SJCRH30 (cell line): Measurements from ENCODE around the gene ATAD1. TPM values are rescaled to one million over a fixed set of nuclear protein-coding genes. Genes with fewer than 3 reads are reported as not detected.
A peak's percentile ranks its signal among the peaks of the same experiment; 100 is the strongest.
"Not testable (repeated sequence)": the region's sequence is repeated elsewhere in the genome, so short reads cannot be mapped to it uniquely, and the experiment has no call there.

ENCODE experiments used
- DNase-seq, 2 experiments: peaks; one replicate each; pipeline ENCODE4 v3.0.0-alpha.2; 2015 to 2020
- H3K27ac ChIP-seq: fragments of 250-450 bp; sonication (Bioruptor Pico); 2 replicates; pipeline ENCODE4 v1.5.1; 2020; ENCODE audit warnings: mild to moderate bottlenecking, moderate library complexity
- H3K27me3 ChIP-seq: fragments of 250-450 bp; sonication (Bioruptor Pico); 2 replicates; pipeline ENCODE4 v1.5.1; 2020; ENCODE audit warnings: mild to moderate bottlenecking, moderate library complexity
- H3K36me3 ChIP-seq: fragments of 250-450 bp; sonication (Bioruptor Pico); 2 replicates; pipeline ENCODE4 v1.5.1; 2020; ENCODE audit warnings: mild to moderate bottlenecking, moderate library complexity
- H3K4me1 ChIP-seq: fragments of 250-450 bp; sonication (Bioruptor Pico); 2 replicates; pipeline ENCODE4 v1.5.1; 2020; ENCODE audit warnings: mild to moderate bottlenecking, moderate library complexity
- H3K4me3 ChIP-seq: fragments of 250-450 bp; sonication (Bioruptor Pico); 2 replicates; pipeline ENCODE4 v1.5.1; 2020; ENCODE audit warnings: mild to moderate bottlenecking, moderate library complexity
- H3K9me3 ChIP-seq: fragments of 250-450 bp; sonication (Bioruptor Pico); replicated peaks from 2 replicates; pipeline ENCODE4 v1.5.1; 2020; ENCODE audit warnings: mild to moderate bottlenecking, moderate library complexity
- total RNA-seq: library from RNA; depleted of rRNA; stranded (reverse); fragments of >200 nt; shearing (Covaris generic); gene quantifications from 2 replicates; pipeline ENCODE4 v1.2.3, GENCODE V29; 2014

The ATAD1 gene
- total RNA-seq, 1 experiment from 2014 or later = 28.2 TPM

DNA sequence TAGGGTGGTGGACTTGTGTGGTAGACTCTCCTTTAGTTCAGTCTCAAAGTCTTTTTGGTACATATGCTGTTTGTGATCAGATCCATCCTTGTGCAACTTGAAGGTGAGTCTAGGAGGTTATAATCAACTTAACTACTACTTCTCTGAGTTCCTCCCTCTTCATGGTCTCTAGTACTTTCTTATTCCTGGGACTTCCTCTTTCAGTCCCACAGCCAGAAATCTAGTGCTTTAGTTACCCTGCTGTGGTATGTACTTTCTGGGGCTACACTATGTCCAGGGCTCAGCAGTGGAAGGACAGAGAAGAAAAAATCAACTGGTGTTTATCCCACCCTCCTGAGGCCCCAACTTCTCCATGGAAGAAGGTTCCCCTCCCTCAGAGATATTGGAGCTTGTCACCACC is 19.4 kb upstream of the ATAD1 start:
- DNase-seq = no peak
- no peaks in the 10 kb centered on the region for H3K9me3 ChIP-seq
- H3K4me3 ChIP-seq = no peak overlapping the region
- H3K36me3 ChIP-seq = no peaks in the 10 kb centered on the region
- H3K27ac ChIP-seq = no peak overlapping the region
- H3K27me3 ChIP-seq = no peaks in the 10 kb centered on the region
- H3K4me1 ChIP-seq = no peaks in the 10 kb centered on the region

DNA sequence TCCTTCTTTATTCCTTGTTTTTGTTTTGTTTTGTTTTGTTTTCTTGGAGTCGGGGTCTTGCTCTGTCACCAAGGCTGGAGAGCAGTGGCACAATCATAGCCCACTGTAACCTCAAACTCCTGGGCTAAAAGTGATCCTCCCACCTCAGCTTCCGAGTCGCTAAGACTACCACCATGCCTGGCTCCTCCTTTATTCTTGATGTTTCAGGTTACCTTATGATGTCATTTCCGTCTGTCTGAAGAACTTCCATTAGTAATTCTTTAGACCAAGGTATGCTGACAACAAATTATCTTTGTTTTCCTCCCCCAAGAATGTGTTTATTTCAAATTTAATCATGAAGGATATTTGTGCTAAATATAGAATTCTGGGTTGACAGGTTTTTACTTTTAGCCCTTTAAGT is 18.1 kb upstream of the ATAD1 start:
- DNase-seq = no peak
- no peak overlapping the region for H3K4me3 ChIP-seq
- no peaks in the 10 kb centered on the region for H3K9me3 ChIP-seq
- H3K36me3 ChIP-seq = no peaks in the 10 kb centered on the region
- no peaks in the 10 kb centered on the region for H3K4me1 ChIP-seq
- no peaks in the 10 kb centered on the region for H3K27me3 ChIP-seq
- no peak overlapping the region for H3K27ac ChIP-seq

DNA sequence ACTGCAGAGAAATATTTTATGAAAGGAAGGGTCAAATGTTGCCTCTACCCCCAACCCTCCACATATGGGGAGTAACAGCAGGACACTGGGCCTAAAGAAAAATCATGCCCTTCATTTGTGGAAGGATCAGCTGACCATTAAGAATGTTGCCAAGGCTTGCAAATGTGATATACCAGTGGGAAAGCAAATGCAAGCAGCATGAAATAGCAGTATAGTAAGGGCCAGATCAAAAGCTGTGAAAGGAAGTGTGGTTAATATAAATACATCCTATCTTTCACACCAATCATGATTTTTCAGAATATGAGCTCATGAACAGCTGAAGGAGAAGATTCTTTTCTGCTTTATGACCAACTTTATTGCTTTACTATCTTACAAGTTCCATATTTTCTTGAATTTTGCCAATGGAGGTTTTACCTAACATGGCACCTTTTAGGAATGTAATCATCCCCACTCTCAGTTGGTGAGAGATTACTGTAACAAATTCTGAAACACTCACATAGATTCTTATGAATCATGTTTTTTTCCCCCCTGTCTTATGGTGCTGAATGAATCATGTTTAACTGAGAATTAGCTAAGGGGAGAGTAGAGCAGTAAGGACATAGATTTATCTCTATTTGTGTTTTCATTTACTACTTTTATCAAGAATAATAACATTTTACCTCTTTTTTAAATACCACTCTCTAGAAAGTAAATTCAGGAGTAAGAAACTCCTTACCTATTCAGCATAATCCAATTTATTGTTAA is 12.1 kb upstream of the ATAD1 start:
- Histone ChIP-seq H3K36me3 (no peaks in the 10 kb centered on the region), H3K27me3 (no peaks in the 10 kb centered on the region), H3K4me1 (no peaks in the 10 kb centered on the region), H3K4me3 (no peak overlapping the region), H3K27ac (no peak overlapping the region), H3K9me3 (no peaks in the 10 kb centered on the region)
- no peak for DNase-seq

DNA sequence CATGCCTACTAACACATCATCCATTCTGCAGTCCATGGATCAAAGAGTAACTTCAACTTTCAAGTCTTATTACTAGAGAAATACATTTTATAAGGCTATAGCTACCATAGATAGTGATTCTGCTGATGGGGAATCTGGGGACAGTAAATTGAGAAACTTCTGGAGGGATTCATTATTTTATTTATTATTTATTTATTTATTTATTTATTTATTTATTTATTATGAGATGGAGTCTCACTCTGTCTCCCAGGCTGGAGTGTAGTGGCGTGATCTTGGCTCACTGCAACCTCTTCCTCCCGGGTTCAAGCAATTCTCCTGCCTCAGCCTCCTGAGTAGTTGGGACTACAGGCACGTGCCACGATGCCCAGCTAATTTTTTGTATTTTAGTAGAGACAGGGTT is 11.0 kb upstream of the ATAD1 start:
- not testable (repeated sequence) for H3K36me3 ChIP-seq, DNase-seq

DNA sequence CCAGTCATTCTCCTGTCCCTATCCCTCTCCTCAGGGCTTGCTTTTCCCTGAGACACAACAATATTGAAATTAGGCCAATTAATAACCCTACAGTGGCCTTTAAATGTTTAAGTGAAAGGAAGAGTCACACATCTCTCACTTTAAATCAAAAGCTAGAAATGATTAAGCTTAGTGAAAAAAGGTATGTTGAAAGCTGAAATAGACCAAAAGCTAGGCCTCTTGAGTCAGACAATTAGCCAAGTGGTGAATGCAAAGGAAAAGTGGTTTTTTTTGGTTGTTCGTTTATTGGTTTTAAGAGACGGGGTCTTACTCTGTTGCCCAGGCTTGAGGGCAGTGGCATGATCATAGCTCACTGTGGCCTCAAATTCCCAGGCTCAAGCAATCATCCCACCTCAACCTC is 9.7 kb upstream of the ATAD1 start:
- Histone ChIP-seq H3K27ac (no peak overlapping the region), H3K4me1 (no peaks in the 10 kb centered on the region), H3K27me3 (no peaks in the 10 kb centered on the region), H3K4me3 (no peak overlapping the region), H3K36me3 (no peaks in the 10 kb centered on the region), H3K9me3 (no peaks in the 10 kb centered on the region)
- DNase-seq = no peak

More for the DNA sequence above, 11.0 kb upstream of the ATAD1 start:
- not testable (repeated sequence) for H3K9me3 ChIP-seq, H3K4me3 ChIP-seq, H3K4me1 ChIP-seq, H3K27me3 ChIP-seq, H3K27ac ChIP-seq

DNA sequence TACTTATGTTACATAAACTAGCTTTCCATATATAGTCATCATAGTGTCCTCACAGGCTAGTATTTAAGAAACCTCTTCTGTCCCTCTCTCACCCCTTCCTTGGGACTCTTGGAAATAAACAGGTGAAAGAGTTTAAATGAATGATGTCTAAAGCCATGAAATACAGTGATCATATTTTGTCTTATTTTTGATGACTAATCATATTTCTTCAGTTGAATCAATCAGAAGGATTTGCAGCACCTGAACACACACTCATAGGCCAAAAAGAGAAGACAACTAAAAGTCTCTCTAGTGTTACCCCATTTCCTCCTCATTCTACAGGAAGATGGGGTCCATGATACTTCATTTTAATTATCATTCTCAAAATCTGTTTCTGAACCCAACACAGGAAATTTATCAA is 8.6 kb upstream of the ATAD1 start:
- H3K4me3 ChIP-seq = no peak overlapping the region
- no peaks in the 10 kb centered on the region for H3K36me3 ChIP-seq
- DNase-seq = no peak
- no peaks in the 10 kb centered on the region for H3K27me3 ChIP-seq
- H3K27ac ChIP-seq = no peak overlapping the region
- H3K4me1 ChIP-seq = no peaks in the 10 kb centered on the region
- no peaks in the 10 kb centered on the region for H3K9me3 ChIP-seq

DNA sequence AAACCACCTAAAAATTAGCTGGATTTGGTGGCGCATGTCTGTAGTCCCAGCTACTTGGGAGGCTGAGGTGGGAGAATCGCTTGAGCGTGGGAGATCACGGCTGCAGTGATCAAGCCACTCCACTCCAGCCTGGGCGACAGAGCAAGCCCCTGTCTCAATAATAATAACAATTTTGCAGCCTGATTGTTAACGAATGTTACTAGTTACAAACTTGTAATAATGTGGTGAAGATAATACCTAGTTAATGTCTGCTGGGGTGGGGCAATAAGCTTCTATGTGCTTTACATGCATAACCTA is 1.2 kb upstream of the ATAD1 start:
- H3K9me3 ChIP-seq = no peaks in the 10 kb centered on the region
- H3K36me3 ChIP-seq = peaks cover 2% of the 10 kb centered on the region; the same call in 1 of the 2 replicates
- no peak overlapping the region for H3K4me3 ChIP-seq
- no peak for DNase-seq
- H3K27me3 ChIP-seq = no peaks in the 10 kb centered on the region
- H3K4me1 ChIP-seq = peaks cover 4% of the 10 kb centered on the region; the same call in 1 of the 2 replicates
- H3K27ac ChIP-seq = no peak overlapping the region

DNA sequence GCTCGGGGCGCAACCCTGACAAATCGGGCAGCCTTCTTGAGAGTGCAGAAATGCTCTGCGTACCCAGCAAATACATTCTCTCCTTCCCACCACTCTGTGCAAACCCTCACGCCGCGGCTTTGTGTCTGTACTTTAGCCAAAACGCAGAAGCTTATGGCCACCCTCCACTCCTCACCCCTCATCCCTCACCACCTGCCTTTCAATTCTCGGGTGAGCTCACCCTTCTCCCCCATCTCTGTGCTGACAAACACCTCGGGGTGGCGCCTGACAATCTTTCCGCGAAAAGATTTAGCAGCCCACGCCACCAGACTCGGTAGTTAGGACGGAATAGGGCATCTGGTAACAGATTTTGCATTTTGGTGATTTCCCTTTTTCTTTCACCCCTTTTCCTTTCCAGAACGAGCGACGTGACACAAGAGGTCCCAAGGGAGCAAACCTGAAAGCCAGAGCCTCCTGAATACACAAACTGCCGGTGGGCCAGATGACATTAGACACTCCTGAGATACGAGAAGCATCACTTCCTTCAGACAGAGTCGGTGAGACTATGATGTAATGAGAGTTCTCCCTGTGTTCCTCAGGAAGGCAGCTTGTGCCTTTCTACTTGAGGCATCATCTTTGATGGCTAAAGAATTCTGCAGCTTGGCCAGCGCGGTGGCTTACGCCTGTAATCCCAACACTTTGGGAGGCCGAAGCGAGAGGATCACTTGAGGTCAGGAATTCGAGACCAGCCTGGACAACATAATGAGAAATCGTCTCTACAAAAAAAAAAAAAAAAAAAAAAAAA is 671 bp upstream of the ATAD1 start:
- DNase-seq = no peak
- Histone ChIP-seq H3K9me3 (no peaks in the 10 kb centered on the region), H3K4me1 (peaks cover 4% of the 10 kb centered on the region; the same call in 1 of the 2 replicates), H3K4me3 (peak overlapping the region; percentile 73), H3K27ac (peak overlapping the region; percentile 86; the same call in 1 of the 2 replicates), H3K36me3 (peaks cover 2% of the 10 kb centered on the region; the same call in 1 of the 2 replicates), H3K27me3 (no peaks in the 10 kb centered on the region)

DNA sequence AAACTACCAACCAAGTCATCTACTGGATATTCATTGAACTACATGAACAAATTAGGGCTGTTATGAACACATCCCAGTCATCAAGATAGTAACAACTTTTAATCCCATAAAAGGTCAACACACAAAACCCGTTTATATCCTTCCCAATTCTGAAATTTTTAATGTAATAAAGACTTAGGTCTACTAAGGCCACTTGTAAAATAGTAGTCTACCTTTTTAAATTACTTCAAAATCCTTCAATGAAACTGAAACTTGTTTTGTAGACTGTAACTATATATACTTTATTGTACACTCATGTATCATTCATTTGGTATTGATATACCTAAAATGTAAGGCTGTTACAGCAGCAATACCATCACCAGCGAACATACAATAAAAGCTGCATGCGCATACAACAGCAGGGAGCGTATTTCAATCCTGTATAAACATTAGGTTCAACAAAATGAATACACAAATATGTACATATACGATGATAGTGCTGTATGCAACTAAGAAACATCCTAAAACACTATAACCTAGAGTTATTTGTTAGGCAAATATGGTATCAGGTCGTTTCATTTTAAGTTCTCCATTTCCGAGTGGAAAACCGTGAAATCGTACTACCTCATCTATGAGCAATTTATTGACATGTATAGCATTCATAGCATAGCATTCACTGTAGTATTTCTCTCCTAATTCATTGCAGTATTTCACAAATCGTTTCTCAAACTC is 973 bp downstream of the ATAD1 start:
- no peak for DNase-seq
- H3K4me3 ChIP-seq = peak overlapping the region; percentile 73
- peaks cover 4% of the 10 kb centered on the region; the same call in 1 of the 2 replicates for H3K4me1 ChIP-seq
- H3K9me3 ChIP-seq = no peaks in the 10 kb centered on the region
- peaks cover 10% of the 10 kb centered on the region; the same call in 1 of the 2 replicates for H3K36me3 ChIP-seq
- no peaks in the 10 kb centered on the region for H3K27me3 ChIP-seq
- peak overlapping the region; percentile 86 for H3K27ac ChIP-seq

DNA sequence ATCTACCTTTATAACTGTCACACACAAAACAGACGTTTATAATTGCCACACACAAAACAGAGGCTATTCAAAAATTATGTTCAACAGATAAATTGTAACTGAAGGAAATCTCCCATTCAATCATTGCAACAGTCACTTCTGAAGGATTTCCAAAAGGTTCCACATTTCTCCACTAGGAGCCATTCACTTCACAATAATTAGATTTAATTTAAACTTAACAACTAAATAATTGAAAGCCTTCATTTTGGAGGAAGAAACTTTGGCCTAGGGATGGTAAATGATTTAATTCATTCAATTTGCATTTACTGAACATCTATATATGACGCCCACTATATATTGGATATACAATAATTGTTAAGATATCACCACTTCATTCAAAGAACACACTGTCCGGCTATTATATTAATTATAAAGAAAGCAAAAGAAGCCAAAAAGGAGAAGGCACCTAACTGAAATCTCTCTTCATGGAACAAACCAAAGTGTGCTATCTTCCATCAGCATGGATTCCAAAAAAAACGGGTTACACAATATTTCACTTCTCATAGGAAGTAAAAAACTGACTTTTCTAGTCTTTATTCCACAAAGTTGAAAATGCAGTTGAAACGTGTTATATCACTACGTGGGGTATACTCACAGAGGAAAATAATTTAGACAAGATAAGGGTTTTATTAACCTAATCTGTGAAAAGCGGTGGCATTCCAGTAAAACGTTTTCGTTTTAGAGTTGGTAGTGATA is 1.7 kb downstream of the ATAD1 start:
- H3K27ac ChIP-seq = no peak overlapping the region

DNA sequence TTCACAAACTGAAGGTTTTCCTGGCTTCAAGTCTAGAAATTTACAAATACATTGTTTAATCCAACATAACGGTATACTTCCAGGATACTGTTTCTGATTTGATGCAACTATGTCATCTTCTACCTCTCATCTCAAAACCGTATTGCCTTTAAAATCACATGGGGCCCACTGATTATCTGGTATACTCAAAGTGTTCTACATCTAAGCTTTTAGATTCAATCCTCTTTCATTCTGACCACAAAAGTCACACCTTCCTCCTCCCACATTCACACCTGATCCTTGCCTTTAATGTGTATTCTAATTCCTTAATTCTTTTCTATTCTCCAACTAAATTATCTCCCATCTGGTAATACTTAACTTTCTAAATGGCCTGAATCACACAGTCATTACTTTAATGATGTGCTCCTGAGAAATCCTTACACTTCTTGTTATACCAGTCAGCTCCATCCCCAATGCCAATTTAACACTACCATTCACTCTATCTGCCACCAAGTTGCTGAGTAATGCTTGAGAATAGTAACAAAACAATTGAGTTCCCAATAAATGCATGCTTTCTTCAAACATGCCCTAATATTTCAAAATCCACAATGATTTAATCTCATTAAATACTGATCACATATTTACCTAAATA is 13.0 kb downstream of the ATAD1 start:
- no peaks in the 10 kb centered on the region for H3K4me1 ChIP-seq
- H3K36me3 ChIP-seq = peaks cover 46% of the 10 kb centered on the region
- no peak for DNase-seq
- H3K9me3 ChIP-seq = no peaks in the 10 kb centered on the region
- H3K27ac ChIP-seq = no peak overlapping the region
- H3K27me3 ChIP-seq = no peaks in the 10 kb centered on the region
- no peak overlapping the region for H3K4me3 ChIP-seq

More for the DNA sequence above, 1.7 kb downstream of the ATAD1 start:
- Histone ChIP-seq H3K27me3 (no peaks in the 10 kb centered on the region), H3K4me3 (peak overlapping the region; percentile 73), H3K36me3 (peaks cover 15% of the 10 kb centered on the region; the same call in 1 of the 2 replicates), H3K4me1 (peaks cover 4% of the 10 kb centered on the region; the same call in 1 of the 2 replicates), H3K9me3 (no peaks in the 10 kb centered on the region)
- no peak for DNase-seq

DNA sequence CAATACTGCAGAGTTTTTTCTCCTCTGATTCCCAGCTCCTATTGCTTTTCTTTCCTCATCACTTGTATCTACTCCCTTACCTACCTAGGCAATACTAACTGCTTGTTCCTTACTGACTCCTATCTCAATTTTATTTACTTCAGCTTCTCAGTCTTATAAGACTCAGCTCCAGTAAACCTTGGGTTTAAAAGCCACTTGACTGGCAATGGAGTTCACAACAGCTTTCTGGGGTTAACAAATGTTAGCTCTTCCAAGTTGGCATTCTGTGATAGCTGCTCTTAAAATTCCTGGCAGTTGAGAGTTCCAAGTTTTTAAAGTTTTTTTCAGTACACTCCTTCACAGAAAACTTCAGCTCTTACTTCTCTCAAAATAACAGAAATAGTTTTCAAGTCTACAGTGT is 14.2 kb downstream of the ATAD1 start:
- H3K4me1 ChIP-seq = no peaks in the 10 kb centered on the region
- no peak overlapping the region for H3K4me3 ChIP-seq
- peaks cover 42% of the 10 kb centered on the region for H3K36me3 ChIP-seq
- H3K27me3 ChIP-seq = no peaks in the 10 kb centered on the region
- no peak for DNase-seq
- no peaks in the 10 kb centered on the region for H3K9me3 ChIP-seq
- H3K27ac ChIP-seq = no peak overlapping the region

DNA sequence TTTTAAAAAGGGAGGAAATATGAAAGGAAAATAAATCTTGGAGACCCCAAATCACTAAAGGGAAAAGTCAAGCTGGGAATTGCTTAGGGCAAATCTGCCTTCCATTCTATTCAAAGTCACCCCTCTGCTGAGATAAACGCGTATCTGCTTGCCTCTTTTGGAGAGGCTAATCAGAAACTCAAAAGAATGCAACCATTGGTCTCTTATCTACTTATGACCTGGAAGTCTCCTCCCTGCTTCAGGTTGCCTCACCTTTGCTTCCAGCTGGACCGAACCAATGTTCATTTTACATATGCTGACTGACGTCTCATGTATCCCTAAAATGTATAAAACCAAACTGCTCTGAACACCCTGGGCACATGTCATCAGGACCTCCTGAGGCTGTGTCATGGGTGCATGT is 14.7 kb downstream of the ATAD1 start:
- peaks cover 39% of the 10 kb centered on the region for H3K36me3 ChIP-seq
- DNase-seq = no peak
- H3K4me3 ChIP-seq = no peak overlapping the region
- no peaks in the 10 kb centered on the region for H3K9me3 ChIP-seq
- H3K27me3 ChIP-seq = no peaks in the 10 kb centered on the region
- H3K4me1 ChIP-seq = no peaks in the 10 kb centered on the region
- H3K27ac ChIP-seq = no peak overlapping the region

DNA sequence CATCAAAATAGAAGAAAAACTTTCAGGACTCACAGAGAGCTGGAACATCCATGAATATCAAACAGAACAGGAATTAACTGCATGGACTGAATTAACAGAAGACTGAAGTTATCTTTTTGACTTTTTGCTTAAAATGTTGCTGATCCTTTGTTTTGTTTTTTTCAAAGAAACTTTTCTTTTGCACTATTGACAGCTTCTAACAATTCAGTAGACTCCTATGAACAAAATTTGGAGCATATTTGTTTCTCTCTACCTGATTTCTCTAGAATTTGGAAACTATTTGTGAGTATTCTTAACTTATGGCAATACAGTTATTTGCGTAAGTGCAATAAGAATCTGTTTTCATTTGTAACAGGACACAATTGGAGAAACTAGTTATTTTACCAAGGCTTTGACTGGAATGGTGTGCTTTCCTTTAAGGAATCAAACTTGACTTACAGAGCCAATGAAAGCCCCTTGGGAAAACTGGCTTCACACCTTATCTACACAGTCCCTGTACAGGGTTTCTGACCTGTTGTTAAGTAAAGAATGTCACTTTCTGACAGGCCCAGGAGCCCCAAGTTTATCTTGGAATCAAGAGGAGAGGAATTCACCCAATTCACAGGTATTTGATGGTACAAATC is 16.1 kb downstream of the ATAD1 start:
- not testable (repeated sequence) for H3K9me3 ChIP-seq, H3K4me1 ChIP-seq, H3K4me3 ChIP-seq, H3K27ac ChIP-seq, H3K27me3 ChIP-seq, DNase-seq
- H3K36me3 ChIP-seq = peaks cover 30% of the 10 kb centered on the region
